GM18909 (cell line): ENCODE measurements around the gene GOSR2.
"Not testable (repeated sequence)": the region's sequence is repeated elsewhere in the genome, so short reads cannot be mapped to it uniquely, and the experiment has no call there.

Experiments used
- ATAC-seq: cut with Tn5 transposase; IDR thresholded peaks from one replicate; pipeline ENCODE4 v1.9.1; 2021; ENCODE audit warnings: mild to moderate bottlenecking; ENCODE audit not compliant: unreplicated experiment, poor library complexity

Gene GOSR2

DNA sequence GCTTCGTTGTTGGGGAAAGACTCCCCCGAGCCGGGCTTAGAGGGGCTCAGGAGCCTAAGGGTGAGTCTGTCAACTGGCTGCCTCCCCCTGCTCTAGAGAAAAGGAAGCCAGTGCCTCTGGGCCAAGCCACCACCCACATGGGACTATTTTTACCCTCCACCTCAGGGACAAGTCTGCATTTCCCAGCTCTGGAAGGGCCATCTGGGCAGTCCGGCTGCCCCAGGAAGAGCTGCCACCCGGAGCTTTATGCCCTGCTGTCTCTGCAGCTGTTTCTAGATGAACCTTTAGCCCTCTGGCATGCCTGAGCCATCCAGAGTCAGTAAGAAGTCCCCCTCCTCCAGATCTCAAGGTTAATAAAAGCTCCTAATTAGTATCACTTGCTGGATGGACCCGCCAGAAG lies 61.4 kb downstream of the GOSR2 start:
- ATAC-seq: no peak

DNA sequence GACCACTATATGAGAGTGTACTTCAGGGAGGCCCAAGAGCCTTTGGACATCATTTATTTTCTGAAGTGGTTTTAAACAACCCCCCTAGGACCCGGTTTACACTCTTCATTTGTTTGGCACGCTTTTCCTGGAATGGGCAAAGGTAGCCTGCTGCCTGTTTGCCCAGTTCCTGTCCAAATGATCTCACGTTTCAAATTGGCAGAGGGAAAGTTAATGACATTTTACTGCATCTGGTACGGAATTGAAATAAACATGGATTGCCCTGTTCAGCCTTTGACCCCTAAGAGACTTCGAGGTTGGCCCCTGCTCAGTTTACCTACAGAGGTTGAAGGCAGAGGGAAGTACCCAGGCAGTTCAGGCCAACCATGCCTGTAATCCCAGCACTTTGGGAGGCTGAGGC lies 61.9 kb downstream of the GOSR2 start:
- ATAC-seq: no peak

DNA sequence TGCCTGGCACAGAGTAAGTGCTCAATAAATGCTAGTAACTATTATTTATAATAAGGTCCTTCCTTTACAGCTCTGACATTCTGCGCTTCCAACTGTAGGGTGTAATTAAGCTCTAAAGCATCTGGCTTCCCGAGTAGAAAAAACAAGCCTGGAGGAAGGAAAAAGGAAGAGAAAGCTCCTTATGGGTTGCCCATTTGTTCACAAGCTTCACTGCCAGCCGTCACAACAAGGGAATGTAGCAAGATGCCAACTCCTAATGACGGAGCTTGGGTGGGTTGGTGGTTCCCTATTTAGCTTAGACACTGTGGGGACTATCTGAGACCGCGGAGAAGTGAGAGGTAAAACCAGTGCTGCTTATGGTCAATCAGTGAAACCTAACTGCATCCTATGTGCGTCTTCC lies 63.4 kb downstream of the GOSR2 start:
- ATAC-seq: no peak

DNA sequence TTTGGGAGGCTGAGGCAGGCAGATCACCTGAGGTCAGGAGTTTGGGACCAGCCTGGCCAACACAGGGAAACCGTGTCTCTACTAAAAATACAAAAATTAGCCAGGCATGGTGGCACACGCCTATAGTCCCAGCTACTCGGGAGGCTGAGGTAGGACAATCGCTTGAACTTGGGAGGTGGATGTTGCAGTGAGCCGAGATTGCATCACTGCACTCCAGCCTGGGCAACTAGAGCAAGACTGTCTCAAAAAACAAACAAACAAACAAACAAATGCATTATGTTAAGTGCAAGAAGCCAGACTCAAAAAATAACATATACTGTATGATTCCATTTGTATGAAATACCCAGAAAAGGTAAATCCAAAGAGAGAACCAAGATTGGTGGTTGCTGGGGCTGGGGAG lies 65.0 kb downstream of the GOSR2 start:
- ATAC-seq: not testable (repeated sequence)

DNA sequence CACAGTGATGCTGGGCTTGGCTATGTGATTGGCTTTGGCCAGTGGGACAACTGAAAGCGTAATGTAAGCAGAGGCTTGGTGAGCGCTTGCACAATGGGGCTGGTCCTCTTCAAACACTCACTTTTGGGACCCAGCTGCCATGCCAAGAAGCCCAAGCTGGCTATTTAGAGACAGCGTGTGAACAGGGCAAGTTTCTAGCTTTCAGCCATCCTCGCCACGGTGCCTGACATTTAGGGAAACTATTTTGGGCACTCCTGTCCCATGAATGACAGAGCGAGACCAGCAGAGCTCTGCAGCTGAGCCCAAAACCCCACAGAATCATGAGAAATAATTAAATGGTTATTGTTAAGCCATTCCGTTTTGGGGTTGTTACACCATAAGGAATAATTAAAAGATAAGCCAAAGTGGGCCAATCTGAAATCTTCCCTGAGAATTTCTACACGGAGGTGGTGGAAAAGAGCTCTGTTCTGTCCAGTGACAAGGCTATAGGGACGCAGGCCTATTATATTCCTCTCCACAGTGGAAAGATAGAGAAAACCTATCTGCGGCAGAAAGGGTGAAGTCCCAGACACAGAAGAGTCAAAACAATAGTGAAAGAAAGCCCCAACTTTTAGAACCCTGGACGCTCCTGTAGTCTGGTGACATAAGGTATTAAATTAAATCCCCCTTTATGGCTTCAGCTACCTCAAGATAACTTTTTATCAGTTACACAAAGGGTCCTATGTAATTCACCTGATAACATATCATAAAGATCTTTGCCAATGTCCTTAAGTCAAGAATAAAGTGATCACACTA lies 66.9 kb downstream of the GOSR2 start:
- no peak for ATAC-seq

DNA sequence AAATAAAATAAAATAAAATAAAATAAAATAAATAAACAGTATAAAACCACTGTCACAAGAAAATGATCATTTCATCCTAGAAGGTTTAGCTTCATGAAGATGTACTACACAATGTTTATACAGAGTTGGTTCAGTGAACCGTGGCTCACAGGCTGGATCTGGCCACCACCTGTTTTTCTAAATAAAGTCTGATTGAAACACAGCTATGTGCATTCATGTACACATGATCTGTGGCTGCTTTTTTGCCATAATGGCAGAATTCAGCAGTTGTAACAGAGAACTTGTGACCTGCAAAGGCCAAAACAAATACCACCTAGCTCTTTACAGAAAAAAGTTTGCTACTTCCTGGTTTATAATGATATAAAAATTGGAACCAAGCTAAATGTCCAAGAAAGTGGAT lies 68.7 kb downstream of the GOSR2 start:
- no peak for ATAC-seq
